NB4 (cell line): ENCODE measurements around the gene TLE2.
"Not testable (repeated sequence)": the region's sequence is repeated elsewhere in the genome, so short reads cannot be mapped to it uniquely, and the experiment has no call there.

Experiments
- CTCF ChIP-seq: IDR thresholded peaks from one replicate; pipeline ENCODE4 v1.5.1; 2012; ENCODE audit warnings: low read depth, low read length
- MAX ChIP-seq: IDR thresholded peaks from 2 replicates; pipeline ENCODE4 v1.6.1; 2011; ENCODE audit warnings: low read depth, low read length
- MYC ChIP-seq: IDR thresholded peaks from 2 replicates; pipeline ENCODE4 v1.6.1; 2011; ENCODE audit warnings: low read depth, low read length
- POLR2A ChIP-seq: IDR thresholded peaks from 2 replicates; pipeline ENCODE4 v1.6.1; 2011; ENCODE audit warnings: mild to moderate bottlenecking; ENCODE audit not compliant: insufficient read length; ENCODE audit errors: extremely low read depth

- not testable (repeated sequence) for TF ChIP-seq POLR2A, CTCF, MYC, MAX
Measured at GRCh38 chr19:2963631-2964030, 65.4 kb downstream of the TLE2 start.
